Ovary (tissue), 9 donors: ENCODE results near the gene SPATA21. TPM values are rescaled to one million over a fixed set of nuclear protein-coding genes. Genes with fewer than 3 reads are reported as not detected.

Experiments used
- DNase-seq, 5 donors: peaks; one replicate each; pipeline ENCODE4 v3.0.0-alpha.2; 2019 to 2020
- H3K27ac ChIP-seq, 2 donors: fragments of 200-600 bp; one replicate each; pipeline versions ENCODE4 v1.5.1 to v1.8.0; 2019 to 2022
- H3K27me3 ChIP-seq: fragments of 200-600 bp; one replicate; pipeline ENCODE4 v1.8.0; 2022
- H3K36me3 ChIP-seq: fragments of 200-600 bp; sonication (generic); one replicate; pipeline ENCODE4 v1.5.1; 2019
- H3K4me1 ChIP-seq: one replicate; pipeline ENCODE4 v1.8.1; 2013; ENCODE audit warnings: mild to moderate bottlenecking, moderate library complexity; ENCODE audit not compliant: insufficient read depth
- H3K4me3 ChIP-seq: fragments of 200-600 bp; sonication (generic); one replicate; pipeline ENCODE4 v1.5.1; 2017
- H3K9me3 ChIP-seq, 2 donors: fragments of 200-600 bp in 1 of 2; sonication (generic) in 1 of 2; one replicate each; pipeline versions ENCODE4 v1.5.1 to v1.8.1; 2013 to 2019; ENCODE audit warnings: mild to moderate bottlenecking in 1 of 2, moderate library complexity in 1 of 2
- EP300 ChIP-seq: sonication (generic); formaldehyde crosslinking; IDR thresholded peaks from one replicate; pipeline ENCODE4 v1.6.1; 2017; ENCODE audit warnings: antibody characterized with exemption
- POLR2A ChIP-seq: fragments of 450-650 bp; IDR thresholded peaks from one replicate; pipeline ENCODE4 v1.6.1; 2017; ENCODE audit warnings: antibody characterized with exemption, mild to moderate bottlenecking, moderate library complexity
- WGBS, 3 donors: extraction: QIAGEN DNeasy Blood & Tissue Kit in 1 of 3; methylation state at CpG; one replicate each; pipeline versions ENCODE4 v1.1.5 to v1.1.7; 2013 to 2017; 5-methylcytosine and 5-hydroxymethylcytosine counted together
- intact Hi-C, 4 donors: fragments of 100-400 bp; cut with DNase I; formaldehyde crosslinking; loops; one replicate each; pipeline versions ENCODE4 v1.11.0 to v1.15.1; 2022 to 2023
- polyA plus RNA-seq, 2 donors: library from polyadenylated mRNA; stranded (reverse); fragments of 200-250 nt in 1 of 2; fragments of 350-450 nt in 1 of 2; fragmentation: Illumina TruSeq in 1 of 2; extraction: RNeasy Lipid Tissue Mini Kit (QIAGEN cat#74804) in 1 of 2; gene quantifications; one replicate each; pipeline ENCODE4 v1.2.3, GENCODE V29; 2013 to 2014
- total RNA-seq, 7 donors: library from RNA; depleted of rRNA in 2 of 7; stranded (reverse); fragments of >200 nt in 2 of 7; fragmentation: NEBNext Ultra II Directional in 3 of 7; extraction: Animal tissue kit (Norgen Biotek cat#: 25700) in 3 of 7; gene quantifications; one replicate each; pipeline versions ENCODE4 v1.1.0 to v1.2.4, GENCODE V29; 2016 to 2023
- TF ChIP-seq, protein P1 (sequence below), 3 donors: fragments of 450-650 bp in 2 of 3; fragments of 200-600 bp in 1 of 3; IDR thresholded peaks; one replicate each; pipeline versions ENCODE4 v1.5.1 to v1.8.0; 2016 to 2022; ENCODE audit warnings: antibody characterized with exemption in 3 of 3, mild to moderate bottlenecking in 1 of 3
- donor health status: DM: no; HTN: no; CAD: no; lungs with moderate emphysema.
- donor health status: DM: no; HTN: no; CAD: no.
- donor health status: Bipolar disorder and iron deficiency.
- donor health status: DM: yes; HTN: yes; CAD: no.
- donor health status: DM: no; HTN: no; CAD: no.
- donor health status: DM: yes; HTN: yes; CAD: no.

The SPATA21 gene
- total and polyA plus RNA-seq, 9 donors: 0.17 TPM; not detected in 8

DNA sequence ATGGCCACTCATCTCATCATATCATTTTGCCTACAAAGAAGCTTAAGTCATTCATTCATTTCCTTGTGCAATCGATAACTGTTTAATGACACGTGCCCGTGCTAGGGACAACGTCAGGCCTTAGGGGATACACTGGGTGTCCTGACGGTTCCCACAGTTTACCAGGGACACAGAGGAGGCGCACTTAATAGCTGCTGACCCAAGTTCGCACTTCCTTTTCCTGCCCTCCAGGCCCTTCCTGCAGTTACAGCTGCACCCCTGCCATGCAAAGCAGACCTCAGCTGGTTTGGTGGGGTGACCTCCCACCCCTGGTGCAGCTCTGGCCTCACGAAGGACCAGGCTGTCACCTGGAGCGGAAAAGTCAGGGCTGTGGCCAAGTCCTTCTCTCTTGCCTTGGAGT is 4.2 kb downstream of the SPATA21 start:
- Histone ChIP-seq H3K36me3 (no peaks in the 10 kb centered on the region), H3K27ac (no peak overlapping the region), H3K4me1 (no peaks in the 10 kb centered on the region), H3K4me3 (no peak overlapping the region), H3K9me3 (no peaks in the 10 kb centered on the region), H3K27me3 (no peaks in the 10 kb centered on the region)
- TF ChIP-seq POLR2A (no peak), EP300 (no peak)
- TF ChIP-seq, protein P1, sequence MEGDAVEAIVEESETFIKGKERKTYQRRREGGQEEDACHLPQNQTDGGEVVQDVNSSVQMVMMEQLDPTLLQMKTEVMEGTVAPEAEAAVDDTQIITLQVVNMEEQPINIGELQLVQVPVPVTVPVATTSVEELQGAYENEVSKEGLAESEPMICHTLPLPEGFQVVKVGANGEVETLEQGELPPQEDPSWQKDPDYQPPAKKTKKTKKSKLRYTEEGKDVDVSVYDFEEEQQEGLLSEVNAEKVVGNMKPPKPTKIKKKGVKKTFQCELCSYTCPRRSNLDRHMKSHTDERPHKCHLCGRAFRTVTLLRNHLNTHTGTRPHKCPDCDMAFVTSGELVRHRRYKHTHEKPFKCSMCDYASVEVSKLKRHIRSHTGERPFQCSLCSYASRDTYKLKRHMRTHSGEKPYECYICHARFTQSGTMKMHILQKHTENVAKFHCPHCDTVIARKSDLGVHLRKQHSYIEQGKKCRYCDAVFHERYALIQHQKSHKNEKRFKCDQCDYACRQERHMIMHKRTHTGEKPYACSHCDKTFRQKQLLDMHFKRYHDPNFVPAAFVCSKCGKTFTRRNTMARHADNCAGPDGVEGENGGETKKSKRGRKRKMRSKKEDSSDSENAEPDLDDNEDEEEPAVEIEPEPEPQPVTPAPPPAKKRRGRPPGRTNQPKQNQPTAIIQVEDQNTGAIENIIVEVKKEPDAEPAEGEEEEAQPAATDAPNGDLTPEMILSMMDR (IDR thresholded peaks at IDR 0.05): no peak
- 81 to 82% (median 82%) methylated on average over 9 of the region's 9 CpGs for WGBS, 3 donors
- intact Hi-C loops: no loop called here
- no peak for DNase-seq

GRCh38 chr1:16430606-16431005 is 6.6 kb downstream of the SPATA21 start:
- no peak for DNase-seq
- H3K4me1 ChIP-seq: no peaks in the 10 kb centered on the region
- WGBS, 3 donors: 68 to 72% (median 71%) methylated on average over 3 of the region's 3 CpGs
- TF ChIP-seq EP300: no peak
- no peaks in the 10 kb centered on the region for H3K27me3 ChIP-seq
- H3K4me3 ChIP-seq: no peak overlapping the region
- H3K36me3 ChIP-seq: no peaks in the 10 kb centered on the region
- H3K27ac ChIP-seq: no peak overlapping the region
- intact Hi-C loops: no loop called here
- H3K9me3 ChIP-seq: no peaks in the 10 kb centered on the region

- intact Hi-C loops: no loop called here
- TF ChIP-seq POLR2A (no peak), EP300 (no peak)
- TF ChIP-seq, protein P1 (IDR thresholded peaks at IDR 0.05): no peak
- WGBS, 3 donors: 78 to 87% (median 81%) methylated on average over 10 of the region's 10 CpGs
- Histone ChIP-seq H3K4me1 (no peaks in the 10 kb centered on the region), H3K27ac (no peak overlapping the region), H3K4me3 (no peak overlapping the region), H3K36me3 (no peaks in the 10 kb centered on the region), H3K27me3 (no peaks in the 10 kb centered on the region), H3K9me3 (no peaks in the 10 kb centered on the region)
- DNase-seq: no peak
These were observed 11.8 kb downstream of the SPATA21 start for GRCh38 chr1:16425125-16426025.

GRCh38 chr1:16422041-16422440 is 15.2 kb downstream of the SPATA21 start:
- DNase-seq: no peak
- no peak overlapping the region for H3K27ac ChIP-seq
- H3K27me3 ChIP-seq: no peaks in the 10 kb centered on the region
- intact Hi-C loops: no loop called here
- 65 to 78% (median 75%) methylated on average over 7 of the region's 7 CpGs for WGBS, 3 donors
- no peaks in the 10 kb centered on the region for H3K4me1 ChIP-seq
- H3K36me3 ChIP-seq: no peaks in the 10 kb centered on the region
- H3K9me3 ChIP-seq: no peaks in the 10 kb centered on the region
- TF ChIP-seq EP300 (no peak), POLR2A (no peak)
- TF ChIP-seq, protein P1 (IDR thresholded peaks at IDR 0.05): no peak
- H3K4me3 ChIP-seq: no peak overlapping the region

- no peaks in the 10 kb centered on the region for H3K36me3 ChIP-seq
- no peak for DNase-seq
- H3K4me1 ChIP-seq: no peaks in the 10 kb centered on the region
- no peaks in the 10 kb centered on the region for H3K9me3 ChIP-seq
- H3K27ac ChIP-seq: no peak overlapping the region
- no peaks in the 10 kb centered on the region for H3K27me3 ChIP-seq
- intact Hi-C loops: no loop called here
- no peak for TF ChIP-seq POLR2A
- no peak for TF ChIP-seq EP300
- TF ChIP-seq, protein P1 (IDR thresholded peaks at IDR 0.05): no peak
- no peak overlapping the region for H3K4me3 ChIP-seq
- WGBS, 3 donors: 78 to 83% (median 81%) methylated on average over 7 of the region's 7 CpGs
These were observed 16.0 kb downstream of the SPATA21 start for GRCh38 chr1:16421201-16421600.
